Stimulated activated CD4-positive, alpha-beta T cell treated with anti-CD3 and anti-CD28 coated beads, Interleukin-2, amount 100 ng/mL, for 4 hours (primary cell): ENCODE results near the gene TMEM240.
"Not testable (repeated sequence)": the region's sequence is repeated elsewhere in the genome, so short reads cannot be mapped to it uniquely, and the experiment has no call there.

Source experiments
- DNase-seq: peaks from one replicate; pipeline ENCODE4 v3.0.0-alpha.2; 2020; ENCODE audit warnings: low read depth

The TMEM240 gene

GRCh38 chr1:1495461-1495975, 44.9 kb downstream of the TMEM240 start:
- not testable (repeated sequence) for DNase-seq

- DNase-seq: not testable (repeated sequence)
Observed at GRCh38 chr1:1494311-1494710, 46.1 kb downstream of the TMEM240 start.

- no peak for DNase-seq
Observed at GRCh38 chr1:1491601-1492000, 48.8 kb downstream of the TMEM240 start.

GRCh38 chr1:1490633-1491230, 49.7 kb downstream of the TMEM240 start:
- no peak for DNase-seq

GRCh38 chr1:1489861-1490260, 50.6 kb downstream of the TMEM240 start:
- DNase-seq: no peak

- no peak for DNase-seq
Observed at GRCh38 chr1:1489231-1489630, 51.2 kb downstream of the TMEM240 start.

GRCh38 chr1:1487701-1488100, 52.7 kb downstream of the TMEM240 start:
- no peak for DNase-seq

- DNase-seq: not testable (repeated sequence)
Observed at GRCh38 chr1:1485755-1486317, 54.6 kb downstream of the TMEM240 start.

GRCh38 chr1:1484976-1485750, 55.3 kb downstream of the TMEM240 start:
- DNase-seq: not testable (repeated sequence)
